Retinal pigment epithelial cell (primary cell): ENCODE data around the gene HNRNPU.

Source experiments
- DNase-seq: peaks from one replicate; pipeline ENCODE4 v3.0.0-alpha.2; 2010; ENCODE audit warnings: low read depth
- H3K4me3 ChIP-seq: 2 replicates; pipeline ENCODE4 v1.5.1; 2011; ENCODE audit warnings: mild to moderate bottlenecking, low read length, control low read depth, moderate library complexity
- CTCF ChIP-seq: conservative IDR thresholded peaks from 2 replicates; pipeline ENCODE4 v1.5.1; 2011; ENCODE audit warnings: low read depth, low read length, control low read depth, inconsistent platforms

The HNRNPU gene

GRCh38 chr1:244802556-244803239 lies 61.6 kb downstream of the HNRNPU start:
- TF ChIP-seq CTCF: no peak
- DNase-seq: no peak

GRCh38 chr1:244802041-244802440 lies 62.3 kb downstream of the HNRNPU start:
- no peak for DNase-seq
- H3K4me3 ChIP-seq: no peak overlapping the region
- TF ChIP-seq CTCF: no peak

More at GRCh38 chr1:244802556-244803239, 61.6 kb downstream of the HNRNPU start:
- no peak overlapping the region for H3K4me3 ChIP-seq

GRCh38 chr1:244801246-244801645 lies 63.1 kb downstream of the HNRNPU start:
- peak; percentile 64 for TF ChIP-seq CTCF
- no peak for DNase-seq
- no peak overlapping the region for H3K4me3 ChIP-seq

- no peak for TF ChIP-seq CTCF
- H3K4me3 ChIP-seq: no peak overlapping the region
- DNase-seq: no peak
These were observed 63.5 kb downstream of the HNRNPU start for GRCh38 chr1:244800821-244801220.
